GM08714 (cell line): ENCODE measurements around the gene AIFM3.

Source experiments
- H3K4me3 ChIP-seq: fragments of 200-500 bp; sonication (Bioruptor generic); 2 replicates; pipeline ENCODE4 v1.5.1; 2014; ENCODE audit warnings: mild to moderate bottlenecking, low read length, inconsistent platforms
- ZNF274 ChIP-seq: IDR thresholded peaks from 2 replicates; pipeline ENCODE4 v1.6.1; 2012; ENCODE audit warnings: mild to moderate bottlenecking, low read depth, low read length

The AIFM3 gene

DNA sequence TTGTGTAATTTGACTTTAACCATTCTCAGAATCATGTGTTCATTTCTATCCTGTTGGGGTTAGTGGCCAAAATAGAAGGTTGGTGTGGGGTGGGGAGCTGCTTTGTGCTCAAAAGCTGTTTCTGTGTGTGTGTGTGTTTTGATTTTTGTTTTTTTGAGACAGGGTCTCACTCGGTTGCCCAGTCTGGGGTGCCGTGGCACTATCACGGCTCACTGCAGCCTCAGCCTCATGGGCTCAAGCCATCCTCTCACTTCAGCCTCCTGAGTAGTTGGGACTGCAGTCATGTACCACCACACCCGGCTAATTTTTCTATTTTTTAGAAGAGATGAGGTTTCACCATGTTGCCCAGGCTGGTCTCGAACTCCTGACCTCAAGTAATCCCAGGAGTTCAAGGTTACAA, 18.1 kb upstream of the AIFM3 start:
- no peak for TF ChIP-seq ZNF274
- H3K4me3 ChIP-seq: no peak overlapping the region

DNA sequence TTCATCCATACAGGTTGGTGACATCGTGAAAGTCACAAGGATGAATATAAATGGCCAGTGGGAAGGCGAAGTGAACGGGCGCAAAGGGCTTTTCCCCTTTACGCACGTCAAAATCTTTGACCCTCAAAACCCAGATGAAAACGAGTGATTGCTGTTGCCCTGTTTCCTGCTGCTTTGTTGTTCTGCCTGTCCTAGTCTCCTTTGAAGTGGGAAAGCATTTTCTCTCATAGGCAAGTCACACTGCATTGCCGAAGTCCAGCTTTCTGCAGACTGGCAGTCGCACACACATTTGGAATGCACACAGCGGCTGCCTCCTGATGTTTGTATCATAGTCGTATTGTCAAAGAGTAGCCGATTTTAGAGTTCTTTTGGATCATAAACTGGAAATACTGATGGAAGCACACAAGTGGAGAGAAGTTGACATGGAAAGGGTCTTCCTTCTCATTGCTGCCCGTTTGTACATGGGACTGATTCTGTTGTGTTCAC, 17.3 kb upstream of the AIFM3 start:
- no peak overlapping the region for H3K4me3 ChIP-seq
- no peak for TF ChIP-seq ZNF274

DNA sequence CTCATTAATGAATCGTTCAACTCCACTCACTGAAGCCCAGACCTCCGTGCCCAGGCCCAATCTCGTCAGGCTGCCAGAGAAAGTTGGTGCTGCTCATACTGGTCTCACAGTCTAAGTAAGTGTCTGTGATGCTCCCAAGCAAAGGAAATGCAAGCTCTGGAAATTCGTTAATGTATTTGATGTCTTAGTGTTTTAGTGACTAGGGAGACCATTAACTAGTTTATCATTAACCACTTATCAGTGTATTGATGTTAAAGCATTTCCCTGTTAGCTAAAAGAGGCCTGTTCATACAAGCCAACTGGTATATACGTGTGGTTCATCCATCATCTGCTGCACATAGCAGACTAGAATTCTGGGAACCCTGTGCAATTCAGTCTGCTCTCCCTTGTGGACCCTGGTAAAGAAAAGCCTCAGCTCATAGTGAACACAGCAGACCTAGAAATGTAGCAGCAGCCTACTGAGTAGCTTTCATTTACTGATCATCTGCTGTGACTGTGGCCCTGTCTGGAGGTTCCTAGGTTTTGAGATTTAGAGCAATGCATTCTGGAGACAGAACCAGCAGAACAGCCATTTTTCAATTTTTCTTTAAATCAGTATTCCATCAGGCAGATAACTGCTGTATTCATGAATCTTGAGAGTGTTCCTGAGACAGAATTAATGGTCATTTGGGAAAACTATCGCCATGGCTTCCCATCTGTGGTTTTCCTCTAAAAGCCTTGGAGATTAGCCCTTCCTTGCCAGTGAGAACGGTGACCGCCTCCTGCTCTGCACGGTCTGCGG, 15.7 kb upstream of the AIFM3 start:
- H3K4me3 ChIP-seq: no peak overlapping the region
- no peak for TF ChIP-seq ZNF274

DNA sequence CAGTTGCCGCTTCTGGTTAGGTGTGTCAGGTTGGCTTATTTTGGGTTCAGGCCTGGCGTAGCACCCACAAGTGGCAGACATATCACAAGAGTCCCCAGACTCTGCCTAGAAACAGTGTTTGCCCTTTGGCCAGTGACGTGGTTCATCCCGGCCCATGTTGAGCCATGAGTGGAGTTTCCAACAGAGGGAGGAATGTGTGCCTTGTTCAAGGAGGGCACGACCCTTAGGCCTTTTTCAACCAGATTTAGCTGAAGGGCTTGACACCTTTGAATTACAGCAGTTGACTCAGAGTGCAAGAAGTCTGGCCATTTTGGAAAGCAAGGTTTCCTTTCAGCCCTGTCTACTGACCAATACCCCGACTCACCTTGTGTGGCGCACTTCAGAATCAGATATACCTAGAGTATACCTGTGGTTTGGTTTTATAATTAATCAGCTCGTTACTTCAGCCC, 15.1 kb upstream of the AIFM3 start:
- no peak for TF ChIP-seq ZNF274
- H3K4me3 ChIP-seq: no peak overlapping the region

DNA sequence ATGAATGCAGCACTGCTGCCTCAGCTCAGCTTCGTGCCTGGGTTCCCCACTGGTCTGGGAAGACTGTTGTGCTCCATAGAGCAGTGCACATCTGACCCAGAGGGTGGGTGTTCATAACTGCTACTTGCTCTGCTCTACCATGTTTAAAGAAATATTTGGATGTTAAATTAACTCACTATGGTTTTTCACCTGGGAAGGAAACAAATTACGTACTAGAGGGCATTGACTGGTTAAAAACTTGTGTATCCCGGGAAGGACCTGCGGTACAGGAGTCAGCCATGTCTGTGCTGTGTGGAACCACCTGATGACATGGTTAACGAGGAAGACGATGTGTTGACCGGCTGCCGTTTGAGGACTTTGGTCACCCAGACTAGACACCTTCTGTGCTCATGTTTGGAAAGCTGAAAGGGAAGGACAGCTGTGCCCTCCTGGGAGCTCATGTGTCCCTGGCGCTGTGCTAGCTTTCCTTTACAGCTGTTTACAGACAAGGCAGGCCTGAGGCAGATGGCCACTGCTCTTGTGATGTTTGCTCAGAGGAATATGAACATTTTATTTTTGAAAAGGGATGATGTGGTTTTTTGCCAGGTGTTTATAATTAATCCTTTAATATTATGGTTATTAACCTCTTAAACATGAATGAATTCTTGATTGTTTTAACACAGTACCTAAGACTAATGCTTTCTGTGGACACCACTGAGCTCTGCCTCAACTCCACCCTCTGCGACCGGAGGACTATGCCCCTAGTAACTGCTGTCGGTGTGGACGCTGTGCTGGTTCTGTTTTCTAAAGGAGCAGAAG, 14.3 kb upstream of the AIFM3 start:
- no peak overlapping the region for H3K4me3 ChIP-seq
- no peak for TF ChIP-seq ZNF274

DNA sequence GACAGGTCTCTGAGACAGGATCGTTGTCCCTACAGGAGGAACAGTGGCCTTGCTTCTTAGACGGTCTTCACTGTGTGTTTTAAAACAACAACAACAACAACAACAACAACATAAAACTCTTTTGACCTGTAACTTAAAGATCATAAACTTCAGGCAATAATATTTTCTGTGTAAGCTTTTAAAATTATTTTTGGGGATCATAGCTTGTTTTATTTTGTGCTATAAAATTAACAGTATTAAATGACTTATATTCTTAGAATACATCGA, 13.8 kb upstream of the AIFM3 start:
- no peak for TF ChIP-seq ZNF274
- no peak overlapping the region for H3K4me3 ChIP-seq

DNA sequence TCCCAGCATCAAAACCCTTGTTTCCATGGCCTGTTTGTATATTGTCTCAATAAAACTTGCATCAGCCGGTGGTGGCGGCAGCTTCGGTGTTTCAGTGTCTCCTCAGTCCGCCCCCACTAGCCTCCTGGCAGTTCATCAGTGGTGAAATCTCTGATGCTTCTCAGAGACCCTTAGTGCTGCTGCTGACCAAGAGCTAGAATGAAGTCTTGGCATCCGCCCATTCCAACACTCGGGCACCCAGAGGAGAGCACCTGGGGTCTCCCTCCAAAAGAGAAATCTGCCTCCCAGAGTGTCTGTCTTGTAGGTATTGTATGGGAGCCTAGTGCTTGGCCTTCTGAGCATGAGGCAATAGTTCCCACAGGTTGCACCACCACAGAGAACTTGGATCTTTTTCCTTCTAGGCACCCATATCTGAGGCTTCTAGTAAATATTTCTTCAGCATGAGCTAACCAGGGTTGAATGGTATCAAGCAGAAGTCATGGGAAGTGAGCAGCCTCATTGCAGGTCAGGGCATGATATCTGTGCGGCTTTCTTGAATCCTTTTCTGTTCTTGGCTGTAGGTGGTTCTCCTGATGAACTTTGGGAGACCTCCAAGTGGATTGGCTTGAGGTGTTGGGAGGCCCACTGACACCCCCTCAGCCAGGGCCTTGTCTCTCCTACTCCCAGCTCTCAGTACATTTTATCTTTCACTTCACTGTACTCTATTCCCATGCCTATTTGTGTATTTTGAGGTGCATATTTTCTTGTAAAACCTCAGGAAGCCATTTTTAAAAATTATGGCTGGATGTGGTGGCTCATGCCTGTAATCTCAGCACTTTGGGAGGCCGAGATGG, 13.2 kb upstream of the AIFM3 start:
- TF ChIP-seq ZNF274: no peak
- H3K4me3 ChIP-seq: no peak overlapping the region

DNA sequence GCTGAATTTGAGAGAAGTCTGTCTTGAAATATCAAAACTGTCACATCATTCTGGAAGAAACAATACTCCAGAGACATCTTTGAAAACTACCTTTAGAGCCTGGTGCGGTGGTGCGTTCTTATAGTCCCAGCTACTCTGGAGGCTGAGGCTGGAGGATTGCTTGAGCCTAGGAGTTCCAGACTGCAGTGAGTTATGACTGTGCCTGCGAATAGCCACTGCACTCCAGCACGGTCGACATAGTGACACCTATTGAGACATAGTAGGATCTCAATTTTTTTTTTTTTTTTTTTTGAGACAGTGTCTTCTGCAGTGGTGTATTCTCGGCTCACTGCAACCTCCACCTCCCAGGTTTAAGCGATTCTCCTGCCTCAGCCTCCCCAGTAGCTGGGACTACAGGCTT, 11.5 kb upstream of the AIFM3 start:
- TF ChIP-seq ZNF274: no peak
- no peak overlapping the region for H3K4me3 ChIP-seq

DNA sequence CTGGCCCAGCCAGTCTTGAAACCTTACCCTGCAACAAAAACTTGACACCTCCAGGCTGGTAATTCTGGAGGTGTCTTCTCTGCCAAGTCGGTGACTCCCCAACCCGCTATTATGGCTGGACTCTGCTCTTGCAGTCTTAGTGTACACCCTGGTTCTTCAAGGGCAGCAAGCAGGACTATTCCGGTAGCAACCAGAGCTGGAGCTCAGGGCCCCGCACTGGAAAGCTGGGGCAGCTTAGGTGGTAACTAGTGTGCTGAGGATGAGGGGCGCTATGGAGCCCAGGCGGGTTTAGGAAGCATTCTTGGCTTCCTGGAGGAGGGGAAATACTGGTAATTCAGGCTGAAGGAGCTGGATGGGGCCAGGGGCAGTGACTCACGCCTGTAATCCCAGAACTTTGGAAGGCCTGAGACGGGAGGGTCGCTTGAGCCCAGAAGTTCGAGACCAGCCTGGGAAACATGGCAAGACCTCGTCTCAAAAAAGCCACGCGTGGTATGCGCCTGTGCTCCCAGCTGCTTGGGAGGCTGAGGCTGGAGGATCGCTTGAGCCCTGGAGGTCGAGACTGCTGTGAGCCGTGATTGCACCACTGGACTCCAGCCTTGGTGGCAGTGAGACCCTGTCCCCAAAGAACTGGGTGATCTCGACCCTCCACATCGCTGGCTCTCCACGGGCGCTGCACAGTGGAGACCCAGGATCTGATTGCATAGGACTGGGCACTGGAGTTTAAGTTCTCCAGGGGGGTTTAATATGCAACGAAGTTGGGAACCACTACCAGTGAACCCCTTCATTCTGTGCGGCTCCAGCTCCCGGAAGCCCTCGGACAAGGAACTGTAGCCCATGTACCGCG, 10.6 kb upstream of the AIFM3 start:
- H3K4me3 ChIP-seq: peak overlapping the region; percentile 61; the same call in 1 of the 2 replicates
- no peak for TF ChIP-seq ZNF274

DNA sequence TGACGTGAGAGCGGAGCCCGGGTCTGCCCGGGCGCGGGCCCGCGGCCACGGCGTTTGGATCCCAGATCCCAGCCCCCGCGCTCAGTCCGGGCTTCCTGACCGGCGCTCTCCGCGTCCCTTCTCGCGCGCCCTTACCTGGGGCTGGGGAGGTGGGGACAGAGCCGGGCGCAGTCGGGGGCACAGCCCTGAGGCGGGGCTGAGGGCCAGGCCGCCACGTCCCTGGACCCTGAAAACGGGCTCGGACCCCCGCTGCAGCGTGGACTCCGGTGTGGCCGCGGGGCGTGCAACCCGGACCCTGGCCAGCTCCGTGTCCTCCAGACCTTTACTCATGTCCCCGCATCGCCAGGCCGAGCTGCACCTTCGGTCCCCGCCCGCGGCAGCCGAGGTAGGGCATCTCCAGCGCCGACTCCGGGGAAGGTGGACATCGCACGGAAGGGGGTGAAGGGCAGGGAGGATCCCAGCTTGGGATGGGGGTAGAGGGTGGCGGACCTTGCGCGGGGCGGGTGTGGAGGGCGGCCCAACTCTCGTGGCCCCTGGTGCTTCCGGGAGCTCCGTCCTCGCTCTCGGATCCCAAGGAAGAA, 9.9 kb upstream of the AIFM3 start:
- TF ChIP-seq ZNF274: no peak
- H3K4me3 ChIP-seq: peak overlapping the region; percentile 61; the same call in 1 of the 2 replicates

DNA sequence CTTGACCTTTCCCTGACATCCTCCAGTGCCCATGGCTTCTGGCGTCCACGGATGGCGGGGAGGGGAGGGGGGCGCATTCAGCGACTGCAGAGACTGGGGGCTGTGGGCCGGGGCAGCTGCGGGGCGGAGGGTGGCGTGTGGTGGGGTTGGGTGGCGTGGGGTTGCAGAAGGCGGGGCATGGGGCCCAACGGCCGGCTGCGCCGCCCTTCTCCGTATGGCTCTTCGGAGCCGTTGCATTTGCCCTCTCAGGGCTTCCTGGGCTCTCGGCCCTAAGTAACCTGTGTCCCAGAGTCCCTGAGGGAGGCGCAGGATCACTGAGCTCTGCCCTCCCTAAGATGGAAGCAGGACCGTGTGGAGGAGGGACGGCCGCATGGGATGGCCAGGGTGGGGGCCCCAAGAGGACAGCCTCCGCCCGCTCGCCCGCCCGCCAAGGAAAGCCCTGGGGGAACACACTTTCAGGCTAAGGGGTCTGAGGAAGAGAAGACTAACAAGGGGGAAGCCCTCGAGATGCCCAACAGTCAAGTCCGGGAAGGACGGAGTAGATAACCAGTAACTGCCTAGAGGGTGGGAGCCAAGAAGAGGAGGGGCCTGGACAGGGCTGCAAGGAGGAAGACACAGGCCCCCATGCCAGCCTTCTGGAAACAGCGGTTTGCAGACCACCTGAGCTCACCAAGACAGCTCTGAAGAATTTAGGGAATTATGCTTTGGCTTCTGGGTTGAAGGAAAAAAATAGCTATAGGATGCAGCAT, 9.2 kb upstream of the AIFM3 start:
- H3K4me3 ChIP-seq: peak overlapping the region; percentile 61; the same call in 1 of the 2 replicates

More for the DNA sequence above, 9.2 kb upstream of the AIFM3 start:
- TF ChIP-seq ZNF274: no peak
